Fibroblast of lung (primary cell): ENCODE results near the gene GDI1. TPM values are rescaled to one million over a fixed set of nuclear protein-coding genes. Genes with fewer than 3 reads are reported as not detected.

Source experiments
- DNase-seq, 2 donors: peaks; one replicate each; pipeline versions ENCODE4 v3.0.0 to v3.0.0-alpha.2; 2010; ENCODE audit warnings: low read depth in 2 of 2
- H2AFZ ChIP-seq: 2 replicates; pipeline ENCODE4 v1.5.1; 2012; ENCODE audit warnings: low read length, control low read depth, inconsistent platforms
- H3K27ac ChIP-seq: 2 replicates; pipeline ENCODE4 v1.5.1; 2011; ENCODE audit warnings: low read length, control low read depth; ENCODE audit not compliant: insufficient read depth
- H3K27me3 ChIP-seq: 2 replicates; pipeline ENCODE4 v1.5.1; 2011; ENCODE audit warnings: mild to moderate bottlenecking, low read length; ENCODE audit not compliant: control insufficient read depth, insufficient read depth
- H3K36me3 ChIP-seq: 2 replicates; pipeline ENCODE4 v1.5.1; 2011; ENCODE audit warnings: low read length; ENCODE audit not compliant: control insufficient read depth, insufficient read depth
- H3K4me1 ChIP-seq: 2 replicates; pipeline ENCODE4 v1.5.1; 2011; ENCODE audit warnings: low read length; ENCODE audit not compliant: control insufficient read depth, insufficient read depth; ENCODE audit errors: extremely low read depth
- H3K4me2 ChIP-seq: 2 replicates; pipeline ENCODE4 v1.5.1; 2011; ENCODE audit warnings: low read length, control low read depth; ENCODE audit not compliant: insufficient read depth; ENCODE audit errors: extremely low read depth
- H3K4me3 ChIP-seq, 4 experiments: fragments of 200-600 bp in 1 of 4; sonication (generic) in 1 of 4; replicated peaks in 1 of 4; 2 replicates each; pipeline ENCODE4 v1.5.1; 2011 to 2016; ENCODE audit warnings: low read length in 4 of 4, low read depth in 3 of 4, mild to moderate bottlenecking in 3 of 4, control low read depth in 2 of 4, inconsistent platforms in 1 of 4, mixed read lengths in 1 of 4; ENCODE audit not compliant: insufficient read depth in 1 of 4; ENCODE audit errors: control extremely low read depth in 1 of 4
- H3K79me2 ChIP-seq: 2 replicates; pipeline ENCODE4 v1.5.1; 2012; ENCODE audit warnings: mild to moderate bottlenecking, low read length, inconsistent platforms; ENCODE audit not compliant: control insufficient read depth, insufficient read depth
- H3K9ac ChIP-seq: 2 replicates; pipeline ENCODE4 v1.5.1; 2011; ENCODE audit warnings: mild to moderate bottlenecking, low read length, control low read depth; ENCODE audit not compliant: insufficient read depth
- H3K9me3 ChIP-seq: 2 replicates; pipeline ENCODE4 v1.5.1; 2012; ENCODE audit warnings: low read depth, low read length; ENCODE audit not compliant: control insufficient read depth, insufficient read depth
- H4K20me1 ChIP-seq: 2 replicates; pipeline ENCODE4 v1.5.1; 2011; ENCODE audit warnings: low read length; ENCODE audit not compliant: control insufficient read depth, insufficient read depth; ENCODE audit errors: extremely low read depth
- CTCF ChIP-seq, 2 donors: IDR thresholded peaks in 1 of 2; conservative IDR thresholded peaks in 1 of 2; 1 replicate in 1 of 2; 2 replicates in 1 of 2; pipeline ENCODE4 v1.5.1; 2011 to 2012; ENCODE audit warnings: low read length in 2 of 2, control low read depth in 1 of 2, inconsistent platforms in 1 of 2, low read depth in 1 of 2, mild to moderate bottlenecking in 1 of 2
- EZH2 ChIP-seq: IDR thresholded peaks from 2 replicates; pipeline ENCODE4 v1.5.1; 2012; ENCODE audit warnings: low read length, control low read depth, mild to moderate bottlenecking; ENCODE audit errors: missing control alignments
- polyA plus RNA-seq, 2 donors: library from polyadenylated mRNA; depleted of rRNA in 1 of 2; stranded (reverse) in 1 of 2; unstranded in 1 of 2; fragments of >200 nt; gene quantifications; 2 replicates each; pipeline ENCODE4 v1.2.1, GENCODE V29; 2011 to 2012; ENCODE audit warnings: missing spikeins in 1 of 2
- total RNA-seq: library from RNA; depleted of rRNA; stranded (reverse); fragments of >200 nt; gene quantifications from 2 replicates; pipeline ENCODE4 v1.2.1, GENCODE V29; 2014

The GDI1 gene
- total and polyA plus RNA-seq, 2 donors (not counting 1 experiment from before 2014, with no cell fraction given), result 86.5 to 134 TPM

DNA sequence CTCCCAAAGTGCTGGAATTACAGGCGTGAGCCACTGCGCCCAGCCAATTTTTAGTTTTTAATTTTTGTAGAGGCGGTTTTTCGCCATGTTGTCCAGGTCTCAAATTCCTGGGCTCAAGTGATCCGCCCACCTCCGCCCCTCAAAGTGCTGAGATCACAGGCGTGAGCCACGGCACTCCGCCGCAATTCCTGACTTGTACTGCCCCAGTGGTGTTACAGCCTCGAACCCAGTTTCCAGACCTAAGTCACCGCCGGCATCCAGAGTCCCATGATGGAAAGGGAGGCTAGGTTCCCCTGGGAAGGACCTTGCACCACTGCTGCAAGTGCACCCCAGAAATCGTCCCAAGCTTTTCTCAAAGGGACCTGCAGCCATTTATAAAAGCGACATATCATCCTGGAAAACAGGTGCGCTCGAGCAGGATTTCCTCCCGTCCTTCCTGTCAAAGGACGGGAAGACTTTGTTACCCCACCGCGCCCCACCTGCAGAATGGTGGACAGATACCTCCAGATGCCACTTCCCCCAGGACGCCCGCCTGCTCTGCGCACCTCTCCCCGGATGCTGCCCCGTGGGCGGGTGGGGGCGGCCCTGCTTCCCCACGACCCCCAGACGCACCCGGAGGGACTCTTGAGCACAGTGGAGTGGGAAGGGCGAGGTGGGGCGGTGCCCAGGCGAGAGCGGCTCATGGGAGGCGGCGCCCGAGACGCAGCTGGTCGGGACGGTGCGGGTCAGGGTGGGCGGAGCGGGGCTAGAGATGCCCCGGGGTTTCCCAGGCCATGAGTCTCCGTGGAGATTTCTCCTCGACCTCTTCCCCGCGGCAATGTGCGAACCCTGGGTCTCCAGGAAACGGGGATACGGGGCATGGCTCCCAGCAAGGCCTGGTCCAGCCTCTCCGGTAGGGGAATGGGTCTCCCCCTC lies 39.7 kb upstream of the GDI1 start:
- H3K4me3 ChIP-seq, result peak overlapping the region; percentile 50 to 96 (median 60)
- peaks cover 20% of the 10 kb centered on the region for H3K79me2 ChIP-seq
- no peak overlapping the region for H2AFZ ChIP-seq
- H3K27ac ChIP-seq, result peak overlapping the region; percentile 98
- peak; percentile 54 to 60 for DNase-seq
- H4K20me1 ChIP-seq, result no peaks in the 10 kb centered on the region
- TF ChIP-seq CTCF (conservative IDR thresholded peaks at IDR 0.05 in 1 of 2, IDR thresholded peaks at IDR 0.05 in 1 of 2; ENCODE audit: low read depth in 1 of 2, low read length in 2 of 2), result no peak
- TF ChIP-seq EZH2, result no peak
- peaks cover 4% of the 10 kb centered on the region for H3K36me3 ChIP-seq
- peak overlapping the region; percentile 90 for H3K9ac ChIP-seq
- H3K4me1 ChIP-seq, result no peaks in the 10 kb centered on the region
- no peaks in the 10 kb centered on the region for H3K27me3 ChIP-seq
- no peaks in the 10 kb centered on the region for H3K9me3 ChIP-seq
- H3K4me2 ChIP-seq, result peak overlapping the region; percentile 85

DNA sequence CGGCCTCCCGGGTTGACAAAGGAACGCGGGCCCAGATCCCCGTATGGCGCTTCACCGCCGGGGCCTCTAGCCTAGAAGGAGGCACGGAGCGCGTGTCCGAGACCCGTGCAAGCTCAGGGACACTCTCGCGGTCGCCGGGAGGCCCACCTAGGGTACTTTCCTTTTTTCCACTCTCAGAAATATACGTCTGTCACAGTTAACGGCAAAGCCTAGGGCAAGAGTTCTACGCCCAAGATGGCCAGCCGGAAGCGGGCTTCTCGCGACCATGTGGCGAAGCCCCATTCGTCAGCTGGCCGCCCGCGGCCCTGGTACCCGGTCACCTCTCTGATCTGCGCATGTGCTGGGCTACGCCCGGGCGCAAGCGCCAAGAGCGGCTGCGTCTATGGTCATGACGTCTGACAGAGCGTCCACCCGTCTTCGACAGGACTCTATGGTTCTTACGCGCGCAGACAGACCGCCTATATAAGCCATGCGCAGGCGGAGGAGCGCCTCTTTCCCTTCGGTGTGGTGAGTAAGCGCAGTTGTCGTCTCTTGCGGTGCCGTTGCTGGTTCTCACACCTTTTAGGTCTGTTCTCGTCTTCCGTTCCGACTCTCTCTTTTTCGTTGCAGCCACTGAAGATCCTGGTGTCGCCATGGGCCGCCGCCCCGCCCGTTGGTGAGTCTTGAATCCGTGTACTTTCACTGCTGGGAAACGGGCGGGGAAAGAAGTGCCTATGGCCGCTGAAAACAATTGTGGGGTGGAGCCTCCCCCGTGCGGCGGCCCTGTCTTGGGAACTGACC lies 38.9 kb upstream of the GDI1 start, which contains the start of gene RPL10:
Gene RPL10 (plus strand): TSS at position 490 of the 780 bp plus-strand sequence. CDS start 143 bp downstream, at position 633.
- Histone ChIP-seq H3K9ac (peak within 1 kb of the TSS; percentile 90), H3K27ac (peak within 1 kb of the TSS; percentile 98), H4K20me1 (no peaks in the 10 kb centered on the region), H3K27me3 (no peaks in the 10 kb centered on the region), H3K4me1 (no peaks in the 10 kb centered on the region), H3K4me3 (peak within 1 kb of the TSS; percentile 61 to 96 (median 72)), H3K9me3 (no peaks in the 10 kb centered on the region), H3K79me2 (peaks cover 20% of the 10 kb centered on the region), H3K36me3 (peaks cover 4% of the 10 kb centered on the region), H2AFZ (no peak within 1 kb of the TSS), H3K4me2 (peak within 1 kb of the TSS; percentile 88)
- TF ChIP-seq CTCF (conservative IDR thresholded peaks at IDR 0.05 in 1 of 2, IDR thresholded peaks at IDR 0.05 in 1 of 2; ENCODE audit: low read depth in 1 of 2, low read length in 2 of 2) (no peak), EZH2 (no peak)
- peak; percentile 95 to 98 for DNase-seq
